HFFc6 (cell line): Measurements from ENCODE around the gene AZU1. TPM values are rescaled to one million over a fixed set of nuclear protein-coding genes. Genes with fewer than 3 reads are reported as not detected.

Experiments used
- DNase-seq: peaks from one replicate; pipeline ENCODE4 v3.0.0-alpha.2; 2018
- H3K27ac Mint-ChIP-seq: 2 replicates; pipeline ENCODE4 v1.8.0; 2020; ENCODE audit warnings: mild to moderate bottlenecking, mixed read lengths
- H3K27me3 Mint-ChIP-seq: 2 replicates; pipeline ENCODE4 v1.8.0; 2021; ENCODE audit warnings: mild to moderate bottlenecking, moderate library complexity, mixed read lengths; ENCODE audit not compliant: insufficient read depth
- H3K36me3 Mint-ChIP-seq: 2 replicates; pipeline ENCODE4 v1.8.0; 2021; ENCODE audit warnings: low read depth, mixed read lengths
- H3K4me1 Mint-ChIP-seq: 2 replicates; pipeline ENCODE4 v1.8.0; 2020; ENCODE audit warnings: low read depth, mixed read lengths
- H3K4me3 Mint-ChIP-seq: 2 replicates; pipeline ENCODE4 v1.8.0; 2020; ENCODE audit warnings: mild to moderate bottlenecking, moderate library complexity, mixed read lengths
- H3K9me3 Mint-ChIP-seq: 2 replicates; pipeline ENCODE4 v1.8.0; 2020; ENCODE audit warnings: mild to moderate bottlenecking, mixed read lengths
- total RNA-seq, 6 experiments: library from RNA; stranded (reverse); fragmentation: NEBNext Ultra II Directional; extraction: Animal tissue kit (Norgen Biotek cat#: 25700); gene quantifications; 2 replicates in 1 of 6; 3 replicates in 5 of 6; pipeline ENCODE4 v1.2.3, GENCODE V29; 2021
- TF ChIP-seq, protein P1 (sequence below): fragments of 200-600 bp; sonication (generic); IDR thresholded peaks from 2 replicates; pipeline ENCODE4 v1.5.0; 2021; ENCODE audit warnings: antibody characterized with exemption, mild to moderate bottlenecking

The AZU1 gene
- total RNA-seq, 6 experiments from 2014 or later, result not detected

DNA sequence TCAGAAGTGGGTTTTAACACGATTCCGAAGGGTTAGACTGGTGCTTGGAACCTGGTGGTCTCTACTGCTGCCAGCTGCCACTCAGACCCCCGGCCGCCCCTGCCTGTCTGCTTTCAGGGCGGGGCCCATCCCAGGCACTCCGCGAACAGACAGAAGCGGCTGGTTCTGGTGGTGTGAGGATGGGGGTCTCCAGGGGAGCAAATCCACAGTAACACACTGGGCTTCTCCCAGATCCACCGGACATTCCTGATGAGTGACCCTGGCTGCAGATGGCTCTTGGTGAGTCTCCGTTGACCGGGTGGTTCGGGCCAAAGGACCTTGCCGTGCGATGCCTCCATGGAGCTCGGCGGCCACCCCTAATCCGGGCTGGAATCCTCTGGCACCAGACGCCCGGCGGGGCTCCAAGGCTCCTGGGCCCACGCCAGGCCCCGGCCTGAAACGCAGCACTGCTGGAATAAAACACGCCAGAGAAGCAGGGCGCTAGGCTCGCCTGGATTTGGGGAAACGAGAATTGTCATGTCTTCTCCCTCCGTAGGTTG is 32.5 kb upstream of the AZU1 start:
- Mint-ChIP-seq H3K27me3 (peaks cover 4% of the 10 kb centered on the region), H3K27ac (no peak overlapping the region), H3K9me3 (no peaks in the 10 kb centered on the region), H3K36me3 (peaks cover 19% of the 10 kb centered on the region), H3K4me1 (peaks cover 14% of the 10 kb centered on the region), H3K4me3 (no peak overlapping the region)
- TF ChIP-seq, protein P1, sequence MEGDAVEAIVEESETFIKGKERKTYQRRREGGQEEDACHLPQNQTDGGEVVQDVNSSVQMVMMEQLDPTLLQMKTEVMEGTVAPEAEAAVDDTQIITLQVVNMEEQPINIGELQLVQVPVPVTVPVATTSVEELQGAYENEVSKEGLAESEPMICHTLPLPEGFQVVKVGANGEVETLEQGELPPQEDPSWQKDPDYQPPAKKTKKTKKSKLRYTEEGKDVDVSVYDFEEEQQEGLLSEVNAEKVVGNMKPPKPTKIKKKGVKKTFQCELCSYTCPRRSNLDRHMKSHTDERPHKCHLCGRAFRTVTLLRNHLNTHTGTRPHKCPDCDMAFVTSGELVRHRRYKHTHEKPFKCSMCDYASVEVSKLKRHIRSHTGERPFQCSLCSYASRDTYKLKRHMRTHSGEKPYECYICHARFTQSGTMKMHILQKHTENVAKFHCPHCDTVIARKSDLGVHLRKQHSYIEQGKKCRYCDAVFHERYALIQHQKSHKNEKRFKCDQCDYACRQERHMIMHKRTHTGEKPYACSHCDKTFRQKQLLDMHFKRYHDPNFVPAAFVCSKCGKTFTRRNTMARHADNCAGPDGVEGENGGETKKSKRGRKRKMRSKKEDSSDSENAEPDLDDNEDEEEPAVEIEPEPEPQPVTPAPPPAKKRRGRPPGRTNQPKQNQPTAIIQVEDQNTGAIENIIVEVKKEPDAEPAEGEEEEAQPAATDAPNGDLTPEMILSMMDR, result no peak
- no peak for DNase-seq

DNA sequence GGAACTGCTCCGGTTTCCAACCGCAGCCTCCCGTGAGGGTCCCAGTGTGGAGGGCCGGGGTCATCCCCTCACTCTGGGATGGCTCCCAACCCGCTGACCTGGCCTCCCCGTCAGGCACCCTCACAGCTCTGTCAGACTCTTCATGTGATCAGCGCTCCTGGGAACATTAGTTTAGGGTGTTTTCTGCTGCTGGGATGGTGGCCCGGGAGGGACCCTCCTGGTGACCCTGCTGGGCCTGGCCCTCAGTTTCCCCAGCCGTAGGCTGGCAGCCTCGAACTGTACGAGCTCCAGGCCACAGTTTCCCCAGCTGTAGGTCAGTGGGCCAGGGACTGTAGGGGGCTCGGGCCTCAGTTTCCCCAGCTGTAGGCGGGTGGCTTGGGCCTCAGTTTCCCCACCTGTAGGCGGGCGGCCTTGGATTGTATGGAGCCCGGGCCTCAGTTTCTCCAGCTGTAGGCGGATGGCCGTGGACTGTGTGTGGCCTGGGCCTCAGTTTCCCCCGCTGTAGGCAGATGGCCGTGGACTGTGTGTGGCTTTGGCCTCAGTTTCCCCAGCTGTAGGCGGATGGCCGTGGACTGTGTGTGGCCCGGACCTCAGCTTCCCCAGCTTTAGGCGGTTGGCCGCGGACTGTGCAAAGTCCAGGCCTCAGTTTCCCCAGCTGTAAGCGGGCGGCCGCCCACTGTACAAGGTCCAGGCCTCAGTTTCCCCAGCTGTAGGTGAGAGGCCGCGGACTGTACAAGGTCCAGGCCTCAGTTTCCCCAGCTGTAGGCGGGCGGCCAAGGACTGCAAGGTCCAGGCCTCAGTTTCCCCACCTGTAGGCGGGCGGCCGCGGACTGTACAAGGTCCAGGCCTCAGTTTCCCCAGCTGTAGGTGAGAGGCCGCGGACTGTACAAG is 31.7 kb upstream of the AZU1 start:
- DNase-seq, result no peak
- Mint-ChIP-seq H3K4me3 (no peak overlapping the region), H3K36me3 (peaks cover 25% of the 10 kb centered on the region), H3K27ac (no peak overlapping the region), H3K4me1 (peaks cover 21% of the 10 kb centered on the region), H3K27me3 (peaks cover 4% of the 10 kb centered on the region), H3K9me3 (no peaks in the 10 kb centered on the region)
- TF ChIP-seq, protein P1, result no peak

DNA sequence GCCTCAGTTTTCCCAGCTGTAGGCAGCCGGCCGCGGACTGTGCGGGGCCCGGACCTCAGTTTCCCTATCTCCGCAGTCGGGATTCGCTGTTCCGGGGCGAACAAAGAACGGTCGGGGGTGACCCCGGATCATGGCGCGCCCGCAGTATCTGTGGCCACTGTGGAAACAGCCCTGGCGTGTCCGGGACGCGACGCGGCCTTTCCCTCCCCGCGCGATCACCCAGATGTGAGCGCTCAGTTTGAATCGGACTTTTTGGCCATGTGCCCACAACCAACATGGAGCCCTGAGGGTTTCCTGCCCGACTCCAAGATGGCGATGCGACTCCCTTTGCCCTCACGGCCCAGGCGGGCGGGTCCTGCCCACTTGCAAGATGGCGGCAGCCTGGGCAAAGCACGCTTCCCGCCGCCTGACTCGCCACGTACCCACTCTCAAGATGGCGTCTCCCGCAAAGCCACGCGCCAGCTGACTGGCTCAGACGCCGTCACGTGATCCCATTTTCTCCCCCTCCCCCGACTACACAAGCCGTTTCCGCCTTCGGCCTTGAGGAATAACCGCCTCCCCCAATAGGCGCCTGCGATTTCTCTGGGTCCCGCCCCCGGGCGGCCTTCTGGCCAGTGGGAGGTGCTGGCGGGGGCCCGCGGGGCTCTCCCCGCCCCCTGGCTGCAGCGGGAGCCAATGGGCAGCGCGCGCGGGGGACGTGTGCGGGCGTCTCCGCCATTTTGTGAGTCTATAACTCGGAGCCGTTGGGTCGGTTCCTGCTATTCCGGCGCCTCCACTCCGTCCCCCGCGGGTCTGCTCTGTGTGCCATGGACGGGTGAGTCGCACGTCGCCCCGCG is 30.7 kb upstream of the AZU1 start, which contains the start of gene PTBP1:
Gene PTBP1, plus strand, starts transcription at position 761 of the 836 bp plus-strand sequence. Its CDS starts 46 bp downstream, at position 807.
- DNase-seq, result peak; percentile 100
- H3K9me3 Mint-ChIP-seq, result no peaks in the 10 kb centered on the region
- H3K4me1 Mint-ChIP-seq, result peaks cover 25% of the 10 kb centered on the region
- peaks cover 4% of the 10 kb centered on the region for H3K27me3 Mint-ChIP-seq
- TF ChIP-seq, protein P1, result peak; percentile 60
- peaks cover 27% of the 10 kb centered on the region for H3K36me3 Mint-ChIP-seq
- H3K27ac Mint-ChIP-seq, result peak within 1 kb of the TSS; percentile 92
- peak within 1 kb of the TSS; percentile 93 for H3K4me3 Mint-ChIP-seq

DNA sequence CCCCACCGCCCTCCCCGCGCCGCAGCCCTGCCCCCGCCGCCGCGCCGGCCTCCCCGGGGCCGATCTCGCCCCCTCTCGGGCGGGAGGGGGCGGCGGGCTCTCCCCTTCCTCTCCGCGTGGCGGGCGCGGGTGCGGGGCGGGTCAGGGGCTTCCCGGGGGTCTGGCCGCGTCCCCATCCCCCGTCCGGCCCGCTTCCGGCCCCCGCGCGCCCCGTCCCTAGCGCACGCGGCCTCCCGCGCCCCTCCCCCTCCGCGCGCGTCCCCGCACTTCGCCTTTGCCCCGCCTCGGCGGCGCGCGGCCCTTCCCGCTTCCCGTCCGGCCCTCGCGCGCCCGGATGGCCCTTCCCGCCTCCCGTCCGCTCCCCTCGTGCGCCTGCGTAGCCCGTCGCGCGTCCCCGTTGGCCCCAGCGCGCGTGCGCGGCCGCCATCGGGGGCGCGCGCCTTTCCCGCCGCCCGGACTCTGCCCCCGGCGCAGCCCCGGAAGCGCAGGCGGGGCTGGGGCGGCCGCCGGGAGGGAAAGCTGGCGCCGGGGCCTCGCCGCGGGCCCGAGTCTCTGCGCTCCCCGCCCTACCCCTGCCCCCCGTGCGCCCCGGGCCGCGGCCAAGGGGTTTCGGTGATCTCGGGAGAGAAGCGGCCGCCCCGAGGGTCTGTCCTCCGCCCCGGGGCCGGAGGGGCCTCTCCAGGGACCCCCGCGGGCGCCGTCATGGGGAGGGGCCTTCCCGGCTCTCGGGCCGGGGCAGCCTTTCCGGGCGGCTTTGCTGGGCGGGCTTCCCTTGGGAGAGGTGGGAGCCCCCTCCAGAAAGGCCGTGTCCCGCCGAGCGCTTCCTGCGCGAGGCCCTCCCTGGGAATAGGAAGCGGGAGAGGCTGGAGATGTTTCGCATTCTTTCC is 29.9 kb upstream of the AZU1 start:
- DNase-seq, result peak; percentile 76
- peaks cover 33% of the 10 kb centered on the region for H3K36me3 Mint-ChIP-seq
- no peaks in the 10 kb centered on the region for H3K9me3 Mint-ChIP-seq
- peaks cover 6% of the 10 kb centered on the region for H3K27me3 Mint-ChIP-seq
- peaks cover 33% of the 10 kb centered on the region for H3K4me1 Mint-ChIP-seq
- peak overlapping the region; percentile 88 for H3K27ac Mint-ChIP-seq
- H3K4me3 Mint-ChIP-seq, result peak overlapping the region; percentile 93
- TF ChIP-seq, protein P1, result no peak
